Stimulated activated CD8-positive, alpha-beta memory T cell treated with anti-CD3 and anti-CD28 coated beads, Interleukin-2, amount 100 ng/mL, for 48 hours (primary cell): ENCODE measurements around the gene LASP1.
"Not testable (repeated sequence)": the region's sequence is repeated elsewhere in the genome, so short reads cannot be mapped to it uniquely, and the experiment has no call there.

Experiments
- DNase-seq, 2 donors: peaks; one replicate each; pipeline ENCODE4 v3.0.0-alpha.2; 2020; ENCODE audit warnings: low read depth in 2 of 2

Gene LASP1

DNA sequence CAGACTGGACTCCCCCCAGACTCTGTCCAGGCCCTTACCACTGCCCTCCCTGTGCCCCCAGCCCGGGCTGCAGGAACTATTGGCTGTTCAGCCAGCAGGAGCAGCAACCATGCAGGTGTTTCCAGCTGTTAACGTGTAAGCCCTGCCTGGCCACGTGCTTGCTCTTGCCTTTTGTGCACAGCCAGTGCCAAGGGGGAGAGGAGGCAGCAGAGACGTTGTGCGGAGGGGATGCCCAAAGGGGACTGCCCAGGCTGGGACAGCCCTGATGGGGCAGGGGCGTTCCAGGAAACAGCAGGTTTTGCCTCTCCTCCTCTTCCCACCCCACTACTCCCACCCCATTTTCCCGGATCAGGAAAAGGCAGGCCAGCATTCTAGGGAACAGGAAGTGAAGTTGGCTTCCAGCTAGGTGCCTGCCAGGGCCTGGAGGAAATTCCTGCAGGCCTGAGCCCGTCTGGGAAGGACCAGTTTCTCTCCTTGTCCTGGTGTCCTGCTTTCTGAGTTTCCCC, 38.9 kb downstream of the LASP1 start:
- no peak for DNase-seq

DNA sequence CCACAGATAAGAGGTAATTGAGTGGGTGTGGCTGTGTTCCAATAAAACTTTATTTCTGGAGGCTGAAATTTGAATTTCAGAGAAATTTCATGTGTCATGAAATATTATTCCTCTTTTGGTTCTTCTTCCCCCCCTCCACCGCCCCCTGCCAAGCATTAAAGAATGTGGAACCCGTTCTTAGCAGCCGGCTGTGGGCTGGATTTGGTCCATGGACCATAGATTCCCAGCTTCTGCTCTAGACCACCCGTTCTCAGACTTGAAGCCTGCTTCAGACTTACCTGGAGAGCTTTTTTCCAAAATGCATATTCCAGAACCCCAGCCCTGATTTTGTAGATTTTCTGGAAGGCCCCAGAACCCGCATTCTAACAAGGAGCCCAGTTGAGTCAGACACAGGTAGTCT, 40.5 kb downstream of the LASP1 start:
- DNase-seq: no peak

DNA sequence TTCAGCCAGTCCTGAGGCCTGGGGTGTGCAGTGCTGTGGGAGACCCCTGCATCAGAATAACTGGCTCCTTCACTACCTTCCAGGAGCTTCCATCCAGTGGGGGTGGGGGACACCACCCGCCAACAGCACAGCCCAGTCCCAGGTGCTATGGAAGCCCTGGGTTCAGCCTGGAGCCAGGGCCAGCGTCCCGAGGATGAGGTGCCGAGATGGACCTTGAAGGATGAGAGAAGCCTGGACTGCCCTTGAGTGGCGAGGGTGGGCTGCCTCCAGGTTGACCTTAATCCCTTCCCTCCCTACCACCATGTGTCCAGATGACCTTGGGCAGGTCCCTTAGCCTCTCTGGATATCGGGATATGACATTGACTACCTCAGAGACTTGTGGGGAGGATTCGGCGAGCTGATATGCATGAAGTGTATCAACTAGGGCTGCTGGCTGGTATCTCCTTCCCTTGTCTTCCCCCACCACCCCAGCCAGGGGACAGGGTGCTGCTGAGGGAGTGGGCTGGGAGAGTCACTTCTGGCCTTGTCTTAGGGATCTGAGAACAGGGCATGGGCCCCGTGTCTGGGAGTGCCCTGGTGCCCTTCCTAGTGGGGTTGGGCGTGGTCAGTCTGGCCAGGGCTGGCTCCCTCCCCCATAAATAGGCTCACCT, 41.3 kb downstream of the LASP1 start:
- DNase-seq: no peak

DNA sequence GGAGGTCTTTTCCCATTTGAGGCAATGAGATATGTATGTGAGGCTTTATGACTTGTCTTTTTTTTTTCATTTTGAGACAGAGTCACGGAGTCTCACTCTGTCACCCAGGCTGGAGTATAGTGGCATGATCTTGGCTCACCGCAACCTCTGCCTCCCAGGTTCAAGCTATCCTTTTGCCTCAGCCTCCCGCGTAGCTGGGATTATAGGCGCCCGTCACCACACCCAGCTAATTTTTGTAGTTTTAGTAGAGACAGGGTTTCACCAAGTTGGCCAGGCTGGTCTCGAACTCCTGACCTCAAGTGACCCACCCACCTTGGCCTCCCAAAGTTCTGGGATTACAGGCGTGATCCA, 41.8 kb downstream of the LASP1 start:
- DNase-seq: not testable (repeated sequence)

DNA sequence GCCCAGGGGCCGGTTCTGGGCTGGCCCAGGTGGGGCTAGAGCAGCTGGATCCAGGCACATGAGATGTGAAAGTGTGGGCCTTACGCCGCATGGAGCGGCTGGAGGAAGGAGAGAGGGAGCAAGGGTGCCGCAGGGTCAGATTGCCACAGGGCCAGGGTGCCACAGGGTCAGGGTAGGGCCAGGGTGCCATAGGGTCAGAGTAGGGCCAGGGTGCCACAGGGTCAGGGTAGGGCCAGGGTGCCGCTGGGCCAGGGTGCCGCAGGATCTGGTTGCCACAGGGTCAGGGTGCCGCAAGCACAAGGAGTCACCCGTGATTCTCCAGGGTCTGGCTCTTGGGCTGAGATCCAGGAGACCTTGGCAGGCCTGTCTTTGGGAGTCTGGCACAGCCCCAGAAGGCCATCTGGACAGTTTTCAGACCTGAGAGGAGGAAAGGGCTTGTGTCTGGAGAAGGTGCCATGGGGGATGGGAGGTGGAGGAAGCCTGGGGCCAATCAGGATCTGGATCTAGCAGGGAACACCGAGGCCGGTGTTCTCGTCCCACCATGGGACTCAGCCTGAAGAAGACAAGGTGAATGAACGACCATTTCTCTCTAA, 42.5 kb downstream of the LASP1 start:
- DNase-seq: no peak

DNA sequence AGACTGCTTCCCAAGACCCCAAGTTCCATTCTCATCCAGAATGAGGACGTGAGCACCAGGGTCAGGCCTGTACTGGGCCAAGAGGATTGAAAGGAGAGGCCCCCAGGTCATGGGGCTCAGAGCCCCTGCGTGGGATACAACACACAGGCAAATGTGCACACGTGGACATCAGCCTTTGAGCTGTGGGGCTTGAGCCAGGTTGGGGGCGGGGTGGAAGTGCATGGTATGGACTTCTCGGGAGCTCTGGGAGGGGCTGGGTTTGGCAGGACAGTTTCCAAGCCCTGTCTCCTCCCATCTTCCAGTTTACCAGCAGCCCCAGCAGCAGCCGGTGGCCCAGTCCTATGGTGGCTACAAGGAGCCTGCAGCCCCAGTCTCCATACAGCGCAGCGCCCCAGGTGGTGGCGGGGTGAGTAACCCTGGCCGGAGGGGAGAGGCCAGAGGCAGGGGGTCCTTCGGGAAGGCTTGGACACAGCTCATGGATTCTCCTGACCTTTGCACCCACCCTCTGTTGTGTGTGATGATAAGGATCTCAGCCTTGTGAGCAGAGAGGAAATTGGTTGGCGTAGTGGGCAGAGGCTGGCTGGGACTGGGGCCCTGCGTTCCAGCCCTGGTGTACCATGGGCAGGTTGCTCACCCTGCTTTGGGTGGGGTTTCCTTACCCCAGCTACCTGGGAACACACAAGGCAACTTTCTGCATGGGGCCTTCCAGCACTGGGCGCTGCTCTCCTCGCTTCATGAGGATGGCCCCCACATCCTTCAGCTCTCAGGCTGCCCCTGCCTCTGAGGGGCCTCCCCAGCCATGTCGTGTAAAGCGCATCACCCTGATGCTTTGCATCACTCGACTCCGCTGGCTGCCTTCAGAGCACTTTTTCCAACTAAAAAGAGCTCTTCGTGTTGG, 45.1 kb downstream of the LASP1 start:
- DNase-seq: no peak

DNA sequence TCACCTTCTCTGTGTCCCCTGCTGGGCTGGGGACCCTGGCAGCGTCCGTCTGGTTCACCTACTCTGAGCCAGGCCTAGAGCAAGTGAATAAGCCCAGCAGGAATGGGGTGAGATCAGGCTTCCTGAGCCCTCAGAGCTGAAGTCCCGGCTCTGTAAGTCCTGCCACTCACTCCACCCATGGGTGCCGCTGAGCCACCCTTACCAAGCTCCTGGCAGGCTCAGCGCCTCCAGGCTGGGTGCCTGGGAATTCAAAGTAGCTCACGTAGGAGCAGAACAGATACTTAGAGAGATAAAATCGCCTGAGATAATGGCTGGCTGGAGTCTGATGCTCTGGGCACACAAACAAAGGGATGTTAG, 45.8 kb downstream of the LASP1 start:
- no peak for DNase-seq

DNA sequence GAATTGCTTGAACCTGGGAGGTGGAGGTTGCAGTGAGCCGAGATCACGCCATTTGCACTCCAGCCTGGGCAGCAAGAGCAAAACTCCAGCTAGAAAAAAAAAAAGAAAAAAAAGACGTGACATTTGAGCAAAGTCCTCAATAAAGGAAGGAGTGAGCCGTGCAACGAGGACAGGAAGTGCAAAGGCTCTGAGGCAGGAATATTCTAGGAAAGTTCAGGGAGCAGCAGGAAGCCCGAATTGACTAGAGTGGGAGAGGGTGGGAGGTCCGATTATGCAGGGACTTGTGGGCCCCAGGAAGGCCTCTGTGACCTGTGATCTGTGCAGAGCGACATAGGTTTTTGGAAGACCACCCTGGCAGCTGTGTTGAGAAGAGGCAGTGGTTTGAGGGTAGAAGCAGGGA, 46.9 kb downstream of the LASP1 start:
- DNase-seq: no peak

DNA sequence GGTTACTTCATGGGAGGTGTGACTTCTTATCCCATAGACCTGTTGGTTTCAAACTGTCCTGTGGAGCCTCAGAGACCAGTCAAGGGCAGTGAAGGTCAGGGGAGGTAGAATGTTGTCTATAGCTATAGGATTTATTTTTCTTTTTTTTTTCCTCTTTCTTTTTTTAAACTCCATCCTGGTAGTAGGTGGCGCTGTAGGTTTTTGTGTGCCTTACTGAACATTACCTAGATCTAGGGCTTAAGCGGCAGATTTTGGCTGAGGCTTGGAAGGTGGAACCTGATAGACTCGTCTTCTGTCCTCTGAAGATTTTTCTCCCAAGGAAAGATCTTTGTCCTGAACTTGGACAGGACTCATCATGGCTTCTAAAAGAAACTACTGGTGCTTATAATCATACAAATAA, 47.4 kb downstream of the LASP1 start:
- DNase-seq: no peak

DNA sequence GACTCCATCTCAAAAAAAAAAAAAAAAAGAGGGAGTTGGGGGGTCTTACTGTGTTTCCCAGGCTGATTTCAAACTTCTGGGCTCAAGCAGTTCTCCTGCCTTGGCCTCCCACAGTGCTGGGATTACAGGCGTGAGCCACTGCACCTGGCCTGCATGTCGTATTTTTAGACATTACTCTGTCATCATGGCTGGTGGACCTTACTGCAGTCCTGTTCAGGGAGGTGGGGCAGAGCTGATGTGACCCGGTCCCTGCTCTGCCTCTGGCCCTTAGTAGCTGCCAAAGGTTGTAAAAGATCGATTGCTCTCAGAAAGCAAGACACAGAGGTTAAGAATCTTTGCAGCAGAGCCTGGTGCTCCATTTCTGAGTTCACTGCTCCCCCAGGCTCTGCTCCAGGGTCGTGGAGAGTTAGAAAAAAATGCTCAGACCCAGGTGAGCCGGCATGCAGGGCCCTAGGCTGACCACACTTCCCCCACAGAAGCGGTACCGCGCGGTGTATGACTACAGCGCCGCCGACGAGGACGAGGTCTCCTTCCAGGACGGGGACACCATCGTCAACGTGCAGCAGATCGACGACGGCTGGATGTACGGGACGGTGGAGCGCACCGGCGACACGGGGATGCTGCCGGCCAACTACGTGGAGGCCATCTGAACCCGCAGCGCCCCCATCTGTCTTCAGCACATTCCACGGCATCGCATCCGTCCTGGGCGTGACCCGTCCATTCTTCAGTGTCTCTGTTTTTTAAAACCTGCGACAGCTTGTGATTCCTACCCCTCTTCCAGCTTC, 48.5 kb downstream of the LASP1 start:
- DNase-seq: no peak

DNA sequence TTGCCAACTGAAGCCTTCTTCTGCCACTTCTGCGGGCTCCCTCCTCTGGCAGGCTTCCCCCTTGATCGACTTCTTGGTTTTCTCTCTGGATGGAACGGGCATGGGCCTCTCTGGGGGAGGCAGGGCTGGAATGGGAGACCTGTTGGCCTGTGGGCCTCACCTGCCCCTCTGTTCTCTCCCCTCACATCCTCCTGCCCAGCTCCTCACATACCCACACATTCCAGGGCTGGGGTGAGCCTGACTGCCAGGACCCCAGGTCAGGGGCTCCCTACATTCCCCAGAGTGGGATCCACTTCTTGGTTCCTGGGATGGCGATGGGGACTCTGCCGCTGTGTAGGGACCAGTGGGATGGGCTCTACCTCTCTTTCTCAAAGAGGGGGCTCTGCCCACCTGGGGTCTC, 49.1 kb downstream of the LASP1 start:
- DNase-seq: no peak

DNA sequence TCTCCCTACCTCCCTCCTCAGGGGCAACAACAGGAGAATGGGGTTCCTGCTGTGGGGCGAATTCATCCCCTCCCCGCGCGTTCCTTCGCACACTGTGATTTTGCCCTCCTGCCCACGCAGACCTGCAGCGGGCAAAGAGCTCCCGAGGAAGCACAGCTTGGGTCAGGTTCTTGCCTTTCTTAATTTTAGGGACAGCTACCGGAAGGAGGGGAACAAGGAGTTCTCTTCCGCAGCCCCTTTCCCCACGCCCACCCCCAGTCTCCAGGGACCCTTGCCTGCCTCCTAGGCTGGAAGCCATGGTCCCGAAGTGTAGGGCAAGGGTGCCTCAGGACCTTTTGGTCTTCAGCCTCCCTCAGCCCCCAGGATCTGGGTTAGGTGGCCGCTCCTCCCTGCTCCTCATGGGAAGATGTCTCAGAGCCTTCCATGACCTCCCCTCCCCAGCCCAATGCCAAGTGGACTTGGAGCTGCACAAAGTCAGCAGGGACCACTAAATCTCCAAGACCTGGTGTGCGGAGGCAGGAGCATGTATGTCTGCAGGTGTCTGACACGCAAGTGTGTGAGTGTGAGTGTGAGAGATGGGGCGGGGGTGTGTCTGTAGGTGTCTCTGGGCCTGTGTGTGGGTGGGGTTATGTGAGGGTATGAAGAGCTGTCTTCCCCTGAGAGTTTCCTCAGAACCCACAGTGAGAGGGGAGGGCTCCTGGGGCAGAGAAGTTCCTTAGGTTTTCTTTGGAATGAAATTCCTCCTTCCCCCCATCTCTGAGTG, 49.6 kb downstream of the LASP1 start:
- no peak for DNase-seq

DNA sequence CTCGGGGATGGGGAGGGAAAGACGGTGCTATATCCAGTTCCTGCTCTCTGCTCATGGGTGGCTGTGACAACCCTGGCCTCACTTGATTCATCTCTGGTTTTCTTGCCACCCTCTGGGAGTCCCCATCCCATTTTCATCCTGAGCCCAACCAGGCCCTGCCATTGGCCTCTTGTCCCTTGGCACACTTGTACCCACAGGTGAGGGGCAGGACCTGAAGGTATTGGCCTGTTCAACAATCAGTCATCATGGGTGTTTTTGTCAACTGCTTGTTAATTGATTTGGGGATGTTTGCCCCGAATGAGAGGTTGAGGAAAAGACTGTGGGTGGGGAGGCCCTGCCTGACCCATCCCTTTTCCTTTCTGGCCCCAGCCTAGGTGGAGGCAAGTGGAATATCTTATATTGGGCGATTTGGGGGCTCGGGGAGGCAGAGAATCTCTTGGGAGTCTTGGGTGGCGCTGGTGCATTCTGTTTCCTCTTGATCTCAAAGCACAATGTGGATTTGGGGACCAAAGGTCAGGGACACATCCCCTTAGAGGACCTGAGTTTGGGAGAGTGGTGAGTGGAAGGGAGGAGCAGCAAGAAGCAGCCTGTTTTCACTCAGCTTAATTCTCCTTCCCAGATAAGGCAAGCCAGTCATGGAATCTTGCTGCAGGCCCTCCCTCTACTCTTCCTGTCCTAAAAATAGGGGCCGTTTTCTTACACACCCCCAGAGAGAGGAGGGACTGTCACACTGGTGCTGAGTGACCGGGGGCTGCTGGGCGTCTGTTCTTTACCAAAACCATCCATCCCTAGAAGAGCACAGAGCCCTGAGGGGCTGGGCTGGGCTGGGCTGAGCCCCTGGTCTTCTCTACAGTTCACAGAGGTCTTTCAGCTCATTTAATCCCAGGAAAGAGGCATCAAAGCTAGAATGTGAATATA, 50.8 kb downstream of the LASP1 start:
- no peak for DNase-seq

DNA sequence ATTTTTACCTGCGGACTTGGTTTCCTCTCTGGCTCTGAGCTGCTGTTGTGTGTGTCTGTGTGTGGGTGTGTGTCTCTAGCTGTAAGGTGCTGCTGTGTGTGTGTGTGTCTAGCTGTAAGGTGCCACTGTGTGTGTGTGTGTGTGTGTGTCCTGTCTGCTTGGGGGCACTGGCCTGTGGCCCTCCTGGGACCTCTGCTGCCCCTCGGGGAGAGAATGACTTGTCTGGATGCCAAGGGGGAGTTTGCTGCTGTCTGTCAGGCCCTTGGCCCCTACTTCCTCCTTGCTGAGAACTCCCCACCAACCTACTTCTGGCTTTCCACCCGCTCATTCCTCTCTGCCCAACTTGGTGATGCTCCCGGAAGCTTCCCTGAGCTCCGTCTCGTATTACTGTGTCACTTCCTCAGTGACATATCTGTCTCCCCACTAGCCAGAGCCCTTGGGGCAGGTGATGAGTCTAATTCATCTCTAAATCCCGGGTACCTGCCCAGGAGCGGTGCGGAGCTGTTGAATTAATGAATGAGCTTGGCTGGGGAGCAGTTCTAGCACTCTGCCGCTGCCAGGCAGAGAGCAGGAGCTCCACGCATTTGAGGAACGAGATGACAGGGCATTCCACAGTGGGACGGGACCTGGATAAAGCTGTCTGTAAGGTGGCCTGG, 52.0 kb downstream of the LASP1 start:
- no peak for DNase-seq

DNA sequence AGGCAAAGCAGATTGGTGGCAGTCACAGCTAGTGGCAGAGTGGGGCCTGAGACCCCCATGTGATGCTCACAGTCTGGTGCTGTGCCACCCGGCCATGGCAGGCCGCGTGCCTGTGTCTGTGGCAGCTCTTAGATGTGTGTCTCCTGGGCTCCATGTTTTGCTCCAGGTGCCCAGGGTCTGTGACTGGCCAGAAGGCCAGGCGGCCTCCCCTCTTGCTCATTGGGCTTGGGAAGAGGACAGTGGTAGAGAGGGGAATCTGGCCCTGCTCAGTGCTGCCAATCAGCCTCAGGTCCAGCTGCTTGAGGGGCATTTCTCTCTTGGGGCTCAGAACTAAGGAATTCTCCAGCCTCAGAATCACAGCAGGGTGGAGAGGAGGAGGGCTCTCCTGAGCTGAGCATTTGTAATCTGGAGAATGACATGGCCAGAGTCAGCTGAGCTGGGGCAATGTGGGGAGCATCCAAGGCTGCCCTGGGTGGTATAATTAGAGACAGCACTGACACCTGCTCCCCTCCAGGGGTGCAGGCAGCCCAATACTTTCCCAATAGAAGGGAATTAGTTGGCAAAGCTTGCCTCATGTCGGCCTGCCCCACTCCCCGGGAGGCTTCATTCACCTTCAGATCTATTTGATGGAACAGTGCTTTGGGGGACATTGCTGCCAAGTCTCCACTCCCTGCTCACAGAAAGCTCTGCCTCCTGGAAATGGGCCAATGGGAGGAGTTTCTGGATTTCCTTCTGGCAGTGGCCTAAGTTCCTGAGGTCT, 52.9 kb downstream of the LASP1 start:
- DNase-seq: no peak

DNA sequence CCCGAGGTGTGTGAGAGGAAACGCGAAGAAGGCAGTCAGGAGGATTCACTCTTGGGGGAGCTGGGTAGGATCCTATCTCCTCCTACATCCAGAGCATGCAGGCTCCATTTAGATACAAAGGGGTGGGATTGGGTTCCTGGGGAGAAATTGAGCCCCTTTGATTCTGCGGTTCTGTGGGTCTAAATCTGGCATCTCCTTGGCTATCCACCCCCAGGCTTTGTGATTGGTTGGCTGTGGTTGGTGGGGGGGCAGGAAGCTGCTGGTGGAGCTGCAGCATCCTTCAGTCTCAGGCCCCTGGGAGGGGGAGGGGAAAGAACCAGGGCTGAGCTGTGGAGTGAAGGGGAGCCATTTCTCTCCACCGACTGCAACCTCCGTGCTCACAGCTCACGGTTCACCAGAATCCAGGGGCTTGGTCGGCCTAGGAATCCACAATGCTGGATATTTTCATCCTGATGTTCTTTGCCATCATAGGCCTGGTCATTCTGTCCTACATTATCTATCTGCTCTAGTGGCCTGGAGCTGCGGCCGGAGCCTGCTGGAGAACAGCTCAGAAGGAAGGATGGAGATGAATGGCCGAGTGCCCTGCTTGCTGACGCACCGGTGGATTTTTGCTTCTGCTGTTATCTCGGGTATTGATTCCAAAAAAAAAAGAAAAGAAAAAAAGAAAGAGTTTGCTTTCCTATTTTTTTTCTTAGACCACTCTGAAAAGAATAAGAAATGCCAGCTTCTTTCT, 55.6 kb downstream of the LASP1 start, which contains the start of gene LASP1NB:
TSS of gene LASP1NB (plus strand) at position 352 of the 733 bp plus-strand sequence.
- DNase-seq: peak; percentile 43 to 44

DNA sequence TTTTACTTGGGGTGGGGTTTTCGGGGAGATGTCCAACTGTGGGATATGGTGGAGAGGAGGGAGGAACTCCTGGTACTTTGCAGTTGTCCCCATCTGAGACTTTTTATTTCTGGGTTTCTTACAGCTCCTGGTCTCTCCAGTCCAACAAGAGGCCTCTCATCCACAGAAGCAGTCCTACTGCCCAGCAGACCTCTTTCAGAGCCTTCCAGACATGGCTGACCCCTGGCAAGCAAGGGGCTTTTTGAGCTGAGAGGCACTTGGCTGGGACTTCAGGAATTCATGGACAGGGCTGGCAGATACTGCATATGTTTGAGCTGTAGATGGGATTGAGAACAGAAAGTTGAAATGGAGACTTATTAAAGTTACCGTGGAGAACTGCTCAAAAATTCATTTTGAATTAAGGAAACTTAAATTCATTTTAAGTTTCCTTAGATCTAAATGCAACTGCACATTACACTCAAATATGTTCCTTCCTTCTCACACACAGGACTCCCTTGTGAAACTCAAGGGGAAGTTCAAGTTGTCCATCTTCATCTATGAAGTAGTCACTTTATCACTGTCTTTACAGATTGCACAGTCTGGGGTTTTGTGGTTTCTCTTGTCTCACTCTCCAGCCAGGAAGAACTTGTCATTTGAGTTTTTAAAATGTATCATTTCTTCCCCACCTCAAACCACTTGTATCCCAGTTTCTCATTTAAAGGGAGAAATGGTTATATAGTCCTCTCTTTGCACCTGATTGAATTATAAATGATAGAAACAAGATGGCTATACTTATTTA, 56.6 kb downstream of the LASP1 start:
- no peak for DNase-seq
